Endothelial cell of umbilical vein (primary cell): ENCODE data around the gene TEF. TPM values are rescaled to one million over a fixed set of nuclear protein-coding genes. Genes with fewer than 3 reads are reported as not detected.

Experiments
- BruUV-seq: library from RNA; stranded (reverse); fragments of 400-500 nt; replicated peaks from 2 replicates; lab custom pipeline; 2021; lab: Mats Ljungman, UMichigan
- CTCF ChIA-PET: fragments of 300-600, 350-600 bp; sonication (Branson Sonifier 250); formaldehyde crosslinking; loops from one replicate; lab custom pipeline; 2021; ENCODE audit warnings: antibody characterized with exemption, inconsistent platforms; lab: Charles Lee
- POLR2A ChIA-PET: fragments of 300-600, 350-600 bp; sonication (Branson Sonifier 250); formaldehyde crosslinking; loops from one replicate; lab custom pipeline; 2021; ENCODE audit warnings: antibody characterized with exemption, inconsistent platforms; lab: Charles Lee
- DNase-seq: peaks from one replicate; pipeline ENCODE4 v3.0.0-alpha.2; 2011; ENCODE audit warnings: low read depth, low spot score
- FAIRE-seq: peaks from 2 replicates; lab custom pipeline; 2011; peaks lifted over from hg19 to GRCh38; lab: Jason Lieb, UNC
- H2AFZ ChIP-seq: 2 replicates; pipeline ENCODE4 v1.6.0; 2012; ENCODE audit warnings: low read depth, low read length, control low read depth, inconsistent platforms
- H3K27ac ChIP-seq: 2 replicates; pipeline ENCODE4 v1.5.1; 2011; ENCODE audit warnings: low read depth, mild to moderate bottlenecking, control low read depth, low read length, moderate library complexity; ENCODE audit not compliant: insufficient read depth
- H3K27me3 ChIP-seq, 2 experiments: 2 replicates each; pipeline versions ENCODE4 v1.6.0 to v1.6.1; 2011; ENCODE audit warnings: low read length in 2 of 2, mixed read lengths in 1 of 2; ENCODE audit not compliant: control insufficient read depth in 2 of 2, insufficient read depth in 2 of 2
- H3K36me3 ChIP-seq, 2 experiments: 2 replicates in 1 of 2; 3 replicates in 1 of 2; pipeline ENCODE4 v1.5.1; 2011; ENCODE audit warnings: low read length in 2 of 2, mild to moderate bottlenecking in 1 of 2, moderate library complexity in 1 of 2; ENCODE audit not compliant: control insufficient read depth in 2 of 2, insufficient read depth in 2 of 2; ENCODE audit errors: extremely low read depth in 1 of 2
- H3K4me1 ChIP-seq: 3 replicates; pipeline ENCODE4 v1.5.1; 2011; ENCODE audit warnings: mild to moderate bottlenecking, low read length; ENCODE audit not compliant: control insufficient read depth, insufficient read depth; ENCODE audit errors: extremely low read depth
- H3K4me2 ChIP-seq: 2 replicates; pipeline ENCODE4 v1.6.1; 2011; ENCODE audit warnings: low read length, control low read depth, mixed read lengths; ENCODE audit not compliant: insufficient read depth
- H3K4me3 ChIP-seq, 3 experiments: fragments of 200-600 bp in 1 of 3; sonication (generic), shearing (Covaris generic) in 1 of 3; replicated peaks in 1 of 3; 2 replicates each; pipeline ENCODE4 v1.5.1; 2011 to 2016; ENCODE audit warnings: control low read depth in 3 of 3, low read length in 3 of 3, mild to moderate bottlenecking in 2 of 3, inconsistent platforms in 1 of 3, low read depth in 1 of 3, moderate library complexity in 1 of 3; ENCODE audit not compliant: insufficient read depth in 1 of 3
- H3K79me2 ChIP-seq: 2 replicates; pipeline ENCODE4 v1.6.0; 2012; ENCODE audit warnings: low read length, inconsistent platforms; ENCODE audit not compliant: control insufficient read depth, insufficient read depth
- H3K9ac ChIP-seq: replicated peaks from 2 replicates; pipeline ENCODE3; 2011; ENCODE audit warnings: low read length, control low read depth; ENCODE audit not compliant: insufficient read depth; ENCODE audit errors: extremely low read depth
- H3K9me1 ChIP-seq: replicated peaks from 3 replicates; pipeline ENCODE4 v1.6.0; 2011; ENCODE audit warnings: mild to moderate bottlenecking, low read length; ENCODE audit not compliant: control insufficient read depth, insufficient read depth; ENCODE audit errors: extremely low read depth
- H3K9me3 ChIP-seq: replicated peaks from 2 replicates; pipeline ENCODE4 v1.5.1; 2012; ENCODE audit warnings: low read length, inconsistent platforms; ENCODE audit not compliant: control insufficient read depth, insufficient read depth
- H4K20me1 ChIP-seq: replicated peaks from 2 replicates; pipeline ENCODE3; 2011; ENCODE audit warnings: mild to moderate bottlenecking, low read length; ENCODE audit not compliant: control insufficient read depth, insufficient read depth; ENCODE audit errors: extremely low read depth
- EZH2 ChIP-seq: IDR thresholded peaks from 2 replicates; pipeline ENCODE4 v1.6.1; 2012; ENCODE audit warnings: borderline replicate concordance, low read depth, mild to moderate bottlenecking, moderate library complexity, low read length, inconsistent platforms; ENCODE audit not compliant: severe bottlenecking
- JUN ChIP-seq: IDR thresholded peaks from 2 replicates; pipeline ENCODE4 v1.6.1; 2011; ENCODE audit warnings: borderline replicate concordance, low read depth; ENCODE audit not compliant: insufficient read length, insufficient read depth
- POLR2A ChIP-seq: IDR thresholded peaks from 2 replicates; pipeline ENCODE4 v1.6.1; 2012; ENCODE audit warnings: low read depth, mild to moderate bottlenecking, control low read depth, low read length
- dilution Hi-C: fragments of 300-500 bp; cut with MboI; formaldehyde crosslinking; loops from one replicate; pipeline ENCODE4 v1.15.0; 2019; ENCODE audit warnings: low sequenced_read_pairs; ENCODE audit not compliant: extremely low pct_ligation_motif_present
- intact Hi-C: fragments of 100-400 bp; cut with micrococcal nuclease; formaldehyde crosslinking; loops from one replicate; pipeline ENCODE4 v1.10.0; 2022
- polyA plus RNA-seq, 4 experiments: library from polyadenylated mRNA; depleted of rRNA in 3 of 4; stranded (reverse) in 3 of 4; unstranded in 1 of 4; fragments of >200 nt; gene quantifications; 2 replicates each; pipeline versions ENCODE4 v1.2.1 to v1.2.3, GENCODE V29; 2011 to 2012; ENCODE audit warnings: missing spikeins in 1 of 4
- total RNA-seq: library from RNA; stranded (reverse); gene quantifications from 2 replicates; pipeline ENCODE4 v1.2.3, GENCODE V29; 2021
- TF ChIP-seq, protein P1 (sequence below), 2 donors: IDR thresholded peaks; 1 replicate in 1 of 2; 2 replicates in 1 of 2; pipeline ENCODE4 v1.5.1; 2011; ENCODE audit warnings: low read length in 2 of 2, mild to moderate bottlenecking in 2 of 2, moderate library complexity in 2 of 2, control low read depth in 1 of 2, inconsistent platforms in 1 of 2, low read depth in 1 of 2; ENCODE audit not compliant: insufficient read depth in 1 of 2; ENCODE audit errors: extremely low read depth in 1 of 2

The TEF gene
- total and polyA plus RNA-seq, 2 donors (not counting 3 experiments of a cell fraction or from before 2014, with no cell fraction given) = 2.2 to 4.0 TPM

DNA sequence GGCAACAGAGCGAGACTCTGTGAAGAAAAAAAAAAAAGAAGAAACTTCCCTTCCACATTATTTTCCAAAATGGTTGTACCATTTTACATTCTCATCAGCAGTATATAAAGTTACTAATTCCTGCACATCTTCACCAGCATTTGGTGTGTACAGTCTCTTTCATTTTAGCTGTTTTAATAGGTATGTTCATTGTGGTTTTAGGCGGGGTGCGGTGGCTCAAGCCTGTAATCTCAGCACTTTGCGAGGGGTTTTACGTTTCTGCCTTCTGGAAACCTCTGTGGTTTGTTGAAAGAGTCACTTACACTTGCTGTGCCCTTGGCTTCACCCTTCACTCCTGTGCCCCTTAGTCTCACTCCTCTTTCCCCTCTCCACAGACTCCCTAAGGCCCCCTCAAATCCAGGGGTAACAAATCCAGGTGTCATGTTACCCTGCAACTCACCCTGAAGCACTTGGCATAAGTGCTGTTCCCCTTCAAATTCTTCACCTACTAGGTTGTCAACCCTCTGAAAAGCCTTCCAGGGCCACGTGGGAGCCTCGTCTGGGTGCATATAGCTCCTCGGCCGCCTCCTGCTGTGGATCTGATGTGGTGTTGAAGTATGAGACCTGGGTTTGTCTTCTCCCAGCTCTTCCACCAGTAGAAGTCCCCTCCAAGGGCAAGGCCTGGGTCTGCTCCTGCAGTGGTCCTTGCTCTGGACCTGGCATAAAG is 44.1 kb downstream of the TEF start:
- dilution Hi-C loops = no loop called here
- BruUV-seq = no TSS peak
- CTCF ChIA-PET = interaction anchor here (0.5 to 1.1 kb wide), 4 partner anchors 8 to 474 kb away, joined by 3 to 4 read pairs (median 3); partner anchors contain the start of gene RBX1

More for the DNA sequence above, 44.1 kb downstream of the TEF start:
- Histone ChIP-seq H3K9me1 (no peaks in the 10 kb centered on the region), H3K4me2 (no peak overlapping the region), H4K20me1 (no peaks in the 10 kb centered on the region), H3K36me3 (peaks cover 0 to 6% of the 10 kb centered on the region in 2 experiments), H2AFZ (no peak overlapping the region), H3K27ac (no peak overlapping the region), H3K79me2 (no peaks in the 10 kb centered on the region), H3K9me3 (no peaks in the 10 kb centered on the region), H3K4me3 (no peak overlapping the region), H3K4me1 (no peaks in the 10 kb centered on the region), H3K27me3 (no peaks in the 10 kb centered on the region), H3K9ac (no peak overlapping the region)
- no peak for DNase-seq
- intact Hi-C loops = no loop called here
- POLR2A ChIA-PET = no interaction called here
- TF ChIP-seq JUN (no peak), POLR2A (no peak), EZH2 (no peak)
- TF ChIP-seq, protein P1, sequence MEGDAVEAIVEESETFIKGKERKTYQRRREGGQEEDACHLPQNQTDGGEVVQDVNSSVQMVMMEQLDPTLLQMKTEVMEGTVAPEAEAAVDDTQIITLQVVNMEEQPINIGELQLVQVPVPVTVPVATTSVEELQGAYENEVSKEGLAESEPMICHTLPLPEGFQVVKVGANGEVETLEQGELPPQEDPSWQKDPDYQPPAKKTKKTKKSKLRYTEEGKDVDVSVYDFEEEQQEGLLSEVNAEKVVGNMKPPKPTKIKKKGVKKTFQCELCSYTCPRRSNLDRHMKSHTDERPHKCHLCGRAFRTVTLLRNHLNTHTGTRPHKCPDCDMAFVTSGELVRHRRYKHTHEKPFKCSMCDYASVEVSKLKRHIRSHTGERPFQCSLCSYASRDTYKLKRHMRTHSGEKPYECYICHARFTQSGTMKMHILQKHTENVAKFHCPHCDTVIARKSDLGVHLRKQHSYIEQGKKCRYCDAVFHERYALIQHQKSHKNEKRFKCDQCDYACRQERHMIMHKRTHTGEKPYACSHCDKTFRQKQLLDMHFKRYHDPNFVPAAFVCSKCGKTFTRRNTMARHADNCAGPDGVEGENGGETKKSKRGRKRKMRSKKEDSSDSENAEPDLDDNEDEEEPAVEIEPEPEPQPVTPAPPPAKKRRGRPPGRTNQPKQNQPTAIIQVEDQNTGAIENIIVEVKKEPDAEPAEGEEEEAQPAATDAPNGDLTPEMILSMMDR (IDR thresholded peaks at IDR 0.05; ENCODE audit: extremely low read depth in 1 of 2, insufficient read depth in 1 of 2, low read depth in 1 of 2, low read length in 2 of 2) = no peak
- FAIRE-seq = no peak
